GM12878 (cell line): ENCODE data around the gene MPP2. TPM values are rescaled to one million over a fixed set of nuclear protein-coding genes. Genes with fewer than 3 reads are reported as not detected.

Experiments
- ATAC-seq: fragments of 200-7000 bp; cut with Tn5 transposase; 3 replicates; pipeline ENCODE4 v1.9.1; 2020; ENCODE audit warnings: mild to moderate bottlenecking, moderate library complexity
- BruUV-seq: library from RNA; stranded (reverse); fragments of 400-500 nt; replicated peaks from 2 replicates; lab custom pipeline; 2021; lab: Mats Ljungman, UMichigan
- CTCF ChIA-PET: fragments of 300-600 bp; sonication (Branson Sonifier 250); formaldehyde crosslinking; extraction: SDS; loops from one replicate; lab custom pipeline; 2021; ENCODE audit warnings: inconsistent platforms; lab: Yijun Ruan, JAX
- POLR2A ChIA-PET: fragments of 350-600 bp; formaldehyde crosslinking; extraction: SDS; loops from one replicate; lab custom pipeline; 2021; ENCODE audit warnings: inconsistent platforms; lab: Charles Lee
- RAD21 ChIA-PET: fragments of 300-600 bp; sonication (Branson Sonifier 250); formaldehyde crosslinking; loops from one replicate; lab custom pipeline; 2023; ENCODE audit warnings: antibody characterized with exemption; ENCODE audit not compliant: unreplicated experiment; lab: Charles Lee
- SMC1A ChIA-PET: fragments of 300-600 bp; sonication (Branson Sonifier 250); formaldehyde crosslinking; loops from one replicate; lab custom pipeline; 2023; ENCODE audit not compliant: unreplicated experiment, uncharacterized antibody; lab: Charles Lee
- DNase-seq: peaks from one replicate; pipeline ENCODE4 v3.0.0-alpha.2; 2011; ENCODE audit warnings: low read depth, low spot score
- FAIRE-seq: peaks from 3 replicates; lab custom pipeline; 2011; peaks lifted over from hg19 to GRCh38; lab: Jason Lieb, UNC
- H2AFZ ChIP-seq: 2 replicates; pipeline ENCODE4 v1.6.0; 2011; ENCODE audit warnings: low read depth, low read length, control low read depth; ENCODE audit not compliant: control insufficient read depth
- H3K27ac ChIP-seq: 2 replicates; pipeline ENCODE4 v1.5.1; 2011; ENCODE audit warnings: control low read depth; ENCODE audit not compliant: control insufficient read depth, insufficient read depth
- H3K27me3 ChIP-seq, 2 experiments: replicated peaks in 1 of 2; 2 replicates each; pipeline versions ENCODE4 v1.6.0 to v1.6.1; 2011; ENCODE audit warnings: low read length in 1 of 2; ENCODE audit not compliant: control insufficient read depth in 2 of 2, insufficient read depth in 2 of 2
- H3K36me3 ChIP-seq, 2 experiments: 2 replicates each; pipeline ENCODE4 v1.5.1; 2011; ENCODE audit warnings: low read length in 1 of 2; ENCODE audit not compliant: control insufficient read depth in 2 of 2, insufficient read depth in 2 of 2
- H3K4me1 ChIP-seq: 2 replicates; pipeline ENCODE4 v1.6.1; 2011; ENCODE audit warnings: mild to moderate bottlenecking, low read length, moderate library complexity, mixed read lengths; ENCODE audit not compliant: control insufficient read depth, insufficient read depth
- H3K4me2 ChIP-seq: 2 replicates; pipeline ENCODE4 v1.6.0; 2011; ENCODE audit warnings: control low read depth; ENCODE audit not compliant: control insufficient read depth, insufficient read depth
- H3K4me3 ChIP-seq: fragments of 200-600 bp; sonication (generic); 2 replicates; pipeline ENCODE4 v1.5.1; 2016
- H3K79me2 ChIP-seq: 2 replicates; pipeline ENCODE4 v1.6.0; 2011; ENCODE audit warnings: low read length; ENCODE audit not compliant: control insufficient read depth, insufficient read depth
- H3K9ac ChIP-seq: 2 replicates; pipeline ENCODE4 v1.8.0; 2011; ENCODE audit warnings: low read length, control low read depth, mixed read lengths; ENCODE audit not compliant: control insufficient read depth, insufficient read depth
- H3K9me3 ChIP-seq: replicated peaks from 3 replicates; pipeline ENCODE4 v1.5.1; 2011; ENCODE audit warnings: mild to moderate bottlenecking, low read length; ENCODE audit not compliant: control insufficient read depth, insufficient read depth
- H4K20me1 ChIP-seq: 2 replicates; pipeline ENCODE4 v1.6.0; 2011; ENCODE audit not compliant: control insufficient read depth, insufficient read depth
- CBX3 ChIP-seq: fragments of 200-600 bp; sonication (generic); IDR thresholded peaks from 2 replicates; pipeline ENCODE4 v1.6.1; 2016; ENCODE audit warnings: low read depth, borderline replicate concordance
- ESRRA ChIP-seq: IDR thresholded peaks from 2 replicates; pipeline ENCODE4 v1.6.1; 2012; ENCODE audit warnings: mild to moderate bottlenecking, low read length, improper control_type of control experiment
- EZH2 ChIP-seq: IDR thresholded peaks from 2 replicates; pipeline ENCODE4 v1.6.1; 2012; ENCODE audit warnings: low read depth, mild to moderate bottlenecking, control low read depth, inconsistent platforms, low read length, borderline replicate concordance; ENCODE audit not compliant: control insufficient read depth
- MEF2A ChIP-seq: IDR thresholded peaks from 2 replicates; pipeline ENCODE4 v1.6.1; 2011; ENCODE audit warnings: low read depth, mild to moderate bottlenecking, low read length, moderate library complexity; ENCODE audit not compliant: insufficient read depth
- NR2F1 ChIP-seq: fragments of 450-650 bp; conservative IDR thresholded peaks from 2 replicates; pipeline ENCODE4 v1.6.1; 2017; ENCODE audit warnings: mild to moderate bottlenecking
- POU2F2 ChIP-seq: IDR thresholded peaks from 3 replicates; pipeline ENCODE4 v1.6.1; 2011; ENCODE audit warnings: low read depth, mild to moderate bottlenecking, low read length, borderline replicate concordance
- SMAD5 ChIP-seq: IDR thresholded peaks from 2 replicates; pipeline ENCODE4 v1.6.1; 2016; ENCODE audit warnings: antibody characterized with exemption, low read depth
- SP1 ChIP-seq: IDR thresholded peaks from one replicate; pipeline ENCODE4 v1.6.1; 2011; ENCODE audit warnings: low read depth, low read length
- STAT1 ChIP-seq: fragments of 450-650 bp; conservative IDR thresholded peaks from 2 replicates; pipeline ENCODE4 v1.6.1; 2014; ENCODE audit warnings: antibody characterized with exemption, mild to moderate bottlenecking
- ZNF217 ChIP-seq: fragments of 450-650 bp; IDR thresholded peaks from 2 replicates; pipeline ENCODE4 v1.6.1; 2017; ENCODE audit warnings: antibody characterized with exemption, mild to moderate bottlenecking
- ZNF274 ChIP-seq: IDR thresholded peaks from one replicate; pipeline ENCODE4 v1.8.0; 2011; ENCODE audit not compliant: insufficient read length, insufficient read depth
- WGBS: methylation state at CpG from one replicate; pipeline ENCODE4 v1.1.6; 2016; ENCODE audit warnings: low lambda C conversion rate; ENCODE audit not compliant: insufficient replicate concordance, insufficient coverage; ENCODE audit errors: missing lambda C conversion rate; 5-methylcytosine and 5-hydroxymethylcytosine counted together
- in situ Hi-C: fragments of 300-500 bp; cut with MboI; formaldehyde crosslinking; loops from 9 replicates; pipeline ENCODE4 v1.14.3; 2018; ENCODE audit warnings: mixed read lengths
- intact Hi-C: fragments of 100-400 bp; cut with micrococcal nuclease; formaldehyde crosslinking; loops from one replicate; pipeline ENCODE4 v1.14.2; 2022; ENCODE audit not compliant: unreplicated experiment
- polyA plus RNA-seq, 11 experiments: library from polyadenylated mRNA; depleted of rRNA in 4 of 11; unstranded in 6 of 11; stranded (reverse) in 5 of 11; fragments of >200 nt; fragmentation: Nextera tagmentation in 4 of 11; fragmentation: Illumina TruSeq in 1 of 11; extraction: Ambion mirVana in 4 of 11; extraction: Trizol in 1 of 11; gene quantifications; 1 replicate in 1 of 11; 2 replicates in 10 of 11; pipeline versions ENCODE4 v1.2.1 to v1.2.3, GENCODE V29; 2011 to 2016; ENCODE audit warnings: inconsistent platforms in 2 of 11, missing spikeins in 2 of 11, low read depth in 1 of 11
- total RNA-seq, 4 experiments: library from RNA; depleted of rRNA in 3 of 4; stranded (reverse); fragments of >200 nt in 3 of 4; fragmentation: Illumina TruSeq in 1 of 4; extraction: Trizol in 1 of 4; gene quantifications; 2 replicates each; pipeline versions ENCODE4 v1.2.1 to v1.2.3, GENCODE V29; 2013 to 2021
- TF ChIP-seq, protein P1 (sequence below): IDR thresholded peaks from 2 replicates; pipeline ENCODE4 v1.6.1; 2012; ENCODE audit warnings: low read depth, low read length, improper control_type of control experiment
- TF ChIP-seq, protein P2 (sequence below): fragments of 450-650 bp; IDR thresholded peaks from 2 replicates; pipeline ENCODE4 v1.6.1; 2018; ENCODE audit warnings: borderline replicate concordance, mild to moderate bottlenecking; ENCODE audit not compliant: partially characterized antibody
- TF ChIP-seq, protein P3 (sequence below): IDR thresholded peaks from 2 replicates; pipeline ENCODE4 v1.6.1; 2011; ENCODE audit warnings: low read depth, mild to moderate bottlenecking, low read length, moderate library complexity, borderline replicate concordance; ENCODE audit errors: extremely low read depth

Gene MPP2
- total and polyA plus RNA-seq, 10 of the 15 experiments (the other 5 are each of a cell fraction or from before 2014, with no cell fraction given) = 0.02 to 0.23 (median 0.15) TPM; not detected in 2

DNA sequence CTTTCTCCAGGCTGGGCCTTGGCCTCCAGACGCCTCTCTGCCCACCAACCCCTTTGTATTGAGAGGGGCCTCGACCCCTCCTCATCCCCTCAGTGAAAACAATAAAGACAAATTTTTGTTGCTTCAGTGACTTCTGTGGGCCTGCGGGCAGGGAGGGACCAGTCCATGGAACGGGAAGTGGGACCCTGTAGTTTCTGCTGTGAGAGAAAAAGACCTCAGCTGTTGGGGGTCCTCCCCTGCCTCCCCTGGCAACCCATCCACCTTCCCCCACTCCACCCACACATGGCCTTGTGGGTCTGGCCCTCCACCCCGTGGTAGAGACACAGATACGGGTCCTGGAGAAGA lies 31.5 kb upstream of the MPP2 start:
- CTCF ChIA-PET = no interaction called here
- no peaks in the 10 kb centered on the region for H3K79me2 ChIP-seq
- no peaks in the 10 kb centered on the region for H3K9me3 ChIP-seq
- no peak overlapping the region for H2AFZ ChIP-seq
- FAIRE-seq (no peak), DNase-seq (no peak), ATAC-seq (no peak)
- RAD21 ChIA-PET = no interaction called here
- H3K36me3 ChIP-seq = no peaks in the 10 kb centered on the region
- intact Hi-C loops (no loop called here), in situ Hi-C loops (no loop called here)
- no peaks in the 10 kb centered on the region for H3K4me1 ChIP-seq
- BruUV-seq = no TSS peak
- WGBS = 25% methylated on average over 6 of the region's 6 CpGs
- TF ChIP-seq NR2F1 = no peak
- TF ChIP-seq EZH2 = no peak
- no peak for TF ChIP-seq ZNF217
- TF ChIP-seq CBX3 = no peak
- no peak for TF ChIP-seq STAT1
- no peak for TF ChIP-seq MEF2A
- TF ChIP-seq SMAD5 = no peak
- TF ChIP-seq, protein P1, sequence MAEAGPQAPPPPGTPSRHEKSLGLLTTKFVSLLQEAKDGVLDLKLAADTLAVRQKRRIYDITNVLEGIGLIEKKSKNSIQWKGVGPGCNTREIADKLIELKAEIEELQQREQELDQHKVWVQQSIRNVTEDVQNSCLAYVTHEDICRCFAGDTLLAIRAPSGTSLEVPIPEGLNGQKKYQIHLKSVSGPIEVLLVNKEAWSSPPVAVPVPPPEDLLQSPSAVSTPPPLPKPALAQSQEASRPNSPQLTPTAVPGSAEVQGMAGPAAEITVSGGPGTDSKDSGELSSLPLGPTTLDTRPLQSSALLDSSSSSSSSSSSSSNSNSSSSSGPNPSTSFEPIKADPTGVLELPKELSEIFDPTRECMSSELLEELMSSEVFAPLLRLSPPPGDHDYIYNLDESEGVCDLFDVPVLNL = no peak
- TF ChIP-seq, protein P2, sequence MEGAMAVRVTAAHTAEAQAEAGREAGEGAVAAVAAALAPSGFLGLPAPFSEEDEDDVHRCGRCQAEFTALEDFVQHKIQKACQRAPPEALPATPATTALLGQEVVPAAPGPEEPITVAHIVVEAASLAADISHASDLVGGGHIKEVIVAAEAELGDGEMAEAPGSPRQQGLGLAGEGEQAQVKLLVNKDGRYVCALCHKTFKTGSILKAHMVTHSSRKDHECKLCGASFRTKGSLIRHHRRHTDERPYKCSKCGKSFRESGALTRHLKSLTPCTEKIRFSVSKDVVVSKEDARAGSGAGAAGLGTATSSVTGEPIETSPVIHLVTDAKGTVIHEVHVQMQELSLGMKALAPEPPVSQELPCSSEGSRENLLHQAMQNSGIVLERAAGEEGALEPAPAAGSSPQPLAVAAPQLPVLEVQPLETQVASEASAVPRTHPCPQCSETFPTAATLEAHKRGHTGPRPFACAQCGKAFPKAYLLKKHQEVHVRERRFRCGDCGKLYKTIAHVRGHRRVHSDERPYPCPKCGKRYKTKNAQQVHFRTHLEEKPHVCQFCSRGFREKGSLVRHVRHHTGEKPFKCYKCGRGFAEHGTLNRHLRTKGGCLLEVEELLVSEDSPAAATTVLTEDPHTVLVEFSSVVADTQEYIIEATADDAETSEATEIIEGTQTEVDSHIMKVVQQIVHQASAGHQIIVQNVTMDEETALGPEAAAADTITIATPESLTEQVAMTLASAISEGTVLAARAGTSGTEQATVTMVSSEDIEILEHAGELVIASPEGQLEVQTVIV = no peak
- TF ChIP-seq, protein P3, sequence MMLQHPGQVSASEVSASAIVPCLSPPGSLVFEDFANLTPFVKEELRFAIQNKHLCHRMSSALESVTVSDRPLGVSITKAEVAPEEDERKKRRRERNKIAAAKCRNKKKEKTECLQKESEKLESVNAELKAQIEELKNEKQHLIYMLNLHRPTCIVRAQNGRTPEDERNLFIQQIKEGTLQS = no peak
- no peak for TF ChIP-seq ESRRA
- TF ChIP-seq POU2F2 = no peak
- no peak for TF ChIP-seq SP1
- no peak for TF ChIP-seq ZNF274
- SMC1A ChIA-PET = no interaction called here
- H3K9ac ChIP-seq = no peak overlapping the region
- no peaks in the 10 kb centered on the region; a peak in 1 of 4 replicates for H3K27me3 ChIP-seq
- no peaks in the 10 kb centered on the region for H4K20me1 ChIP-seq
- no peak overlapping the region for H3K27ac ChIP-seq
- no peak overlapping the region for H3K4me3 ChIP-seq
- POLR2A ChIA-PET = no interaction called here
- H3K4me2 ChIP-seq = no peak overlapping the region
